ENCODE measurements around the gene LPA.

Gene LPA

GRCh38 chr6:160513836-160514235, 150.2 kb downstream of the LPA start:
- no peak for DNase-seq

GRCh38 chr6:160510976-160511617, 153.0 kb downstream of the LPA start:
- DNase-seq, result no peak

GRCh38 chr6:160510199-160510598, 153.9 kb downstream of the LPA start:
- DNase-seq, result no peak

GRCh38 chr6:160509610-160510009, 154.5 kb downstream of the LPA start:
- DNase-seq, result no peak

GRCh38 chr6:160508599-160508998, 155.5 kb downstream of the LPA start:
- DNase-seq, result no peak

- no peak for DNase-seq
Measured at GRCh38 chr6:160507420-160507819, 156.7 kb downstream of the LPA start.

- no peak for DNase-seq
Measured at GRCh38 chr6:160505970-160506369, 158.1 kb downstream of the LPA start.

GRCh38 chr6:160500639-160501038, 163.4 kb downstream of the LPA start:
- DNase-seq, result no peak

- DNase-seq, result no peak
Measured at GRCh38 chr6:160494576-160494975, 169.5 kb downstream of the LPA start.

- no peak for DNase-seq
Measured at GRCh38 chr6:160489091-160489490, 175.0 kb downstream of the LPA start.

GRCh38 chr6:160487116-160487515, 177.0 kb downstream of the LPA start:
- no peak for DNase-seq
